ELF-1 (cell line): ENCODE measurements around the gene ADM5.

Experiments used
- DNase-seq: peaks from one replicate; pipeline ENCODE4 v3.0.0-alpha.2; 2016; ENCODE audit warnings: low read depth, low spot score

ADM5 gene

GRCh38 chr19:49658139-49658517, 31.3 kb upstream of the ADM5 start:
- DNase-seq = no peak

- no peak for DNase-seq
Measured at GRCh38 chr19:49658566-49659442, 30.6 kb upstream of the ADM5 start.

GRCh38 chr19:49660338-49660961, 28.9 kb upstream of the ADM5 start:
- DNase-seq = no peak

- no peak for DNase-seq
Measured at GRCh38 chr19:49662011-49662410, 27.4 kb upstream of the ADM5 start.

GRCh38 chr19:49663224-49663623, 26.2 kb upstream of the ADM5 start:
- no peak for DNase-seq

- peak; percentile 94 for DNase-seq
Measured at GRCh38 chr19:49664171-49665035, 25.0 kb upstream of the ADM5 start.

- no peak for DNase-seq
Measured at GRCh38 chr19:49665036-49665350, 24.4 kb upstream of the ADM5 start.

- DNase-seq = peak; percentile 96
Measured at GRCh38 chr19:49665351-49666119, 23.9 kb upstream of the ADM5 start, which contains the start of the genes BCL2L12 and IRF3. TSS of gene BCL2L12 (plus strand) at chr19:49665933. CDS start at chr19:49666693, 760 bp downstream. TSS of gene IRF3 (minus strand) at chr19:49665857. CDS start at chr19:49664838, 1,019 bp downstream.

GRCh38 chr19:49666120-49666444, 23.3 kb upstream of the ADM5 start:
- no peak for DNase-seq

GRCh38 chr19:49667473-49667872, 21.9 kb upstream of the ADM5 start:
- no peak for DNase-seq

- no peak for DNase-seq
Measured at GRCh38 chr19:49669516-49669915, 19.9 kb upstream of the ADM5 start.

GRCh38 chr19:49672131-49672919, 17.1 kb upstream of the ADM5 start:
- DNase-seq = peak; percentile 94

GRCh38 chr19:49676136-49676783, 13.1 kb upstream of the ADM5 start:
- peak; percentile 96 for DNase-seq

GRCh38 chr19:49676784-49677230, 12.6 kb upstream of the ADM5 start:
- DNase-seq = peak; percentile 100

- no peak for DNase-seq
Measured at GRCh38 chr19:49677231-49677900, 12.0 kb upstream of the ADM5 start, which contains the start of gene PRMT1. TSS of gene PRMT1 (plus strand) at chr19:49677271. CDS start at chr19:49677281, 10 bp downstream.

GRCh38 chr19:49677901-49678674, 11.3 kb upstream of the ADM5 start:
- peak; percentile 95 for DNase-seq

- peak; percentile 27 for DNase-seq
Measured at GRCh38 chr19:49678985-49679770, 10.2 kb upstream of the ADM5 start.
